HG02610 (cell line): ENCODE results near the gene MSANTD3.

Experiments
- ATAC-seq: cut with Tn5 transposase; IDR thresholded peaks from one replicate; pipeline ENCODE4 v1.9.1; 2021; ENCODE audit warnings: mild to moderate bottlenecking, moderate library complexity; ENCODE audit not compliant: unreplicated experiment

The MSANTD3 gene

GRCh38 chr9:100457517-100457916 lies 30.6 kb downstream of the MSANTD3 start:
- no peak for ATAC-seq

- ATAC-seq, result no peak
Observed at GRCh38 chr9:100459963-100460362, 33.0 kb downstream of the MSANTD3 start.

GRCh38 chr9:100465274-100465673 lies 38.3 kb downstream of the MSANTD3 start:
- no peak for ATAC-seq

GRCh38 chr9:100465761-100466160 lies 38.8 kb downstream of the MSANTD3 start:
- ATAC-seq, result no peak

GRCh38 chr9:100466171-100466828 lies 39.4 kb downstream of the MSANTD3 start:
- no peak for ATAC-seq

- ATAC-seq, result no peak
Observed at GRCh38 chr9:100466829-100467221, 39.9 kb downstream of the MSANTD3 start.

- ATAC-seq, result no peak
Observed at GRCh38 chr9:100468041-100468440, 41.1 kb downstream of the MSANTD3 start.

- ATAC-seq, result no peak
Observed at GRCh38 chr9:100472268-100472667, 45.3 kb downstream of the MSANTD3 start.

GRCh38 chr9:100472788-100473275 lies 45.9 kb downstream of the MSANTD3 start, which contains the start of gene TMEFF1:
Gene TMEFF1, plus strand, starts transcription at chr9:100473149. Its CDS starts 396 bp downstream, at chr9:100473545.
- ATAC-seq, result peak; percentile 48

- ATAC-seq, result peak; percentile 68
Observed at GRCh38 chr9:100473276-100474081, 46.5 kb downstream of the MSANTD3 start.

GRCh38 chr9:100474082-100474923 lies 47.4 kb downstream of the MSANTD3 start:
- no peak for ATAC-seq

GRCh38 chr9:100474924-100475276 lies 48.0 kb downstream of the MSANTD3 start:
- no peak for ATAC-seq

- no peak for ATAC-seq
Observed at GRCh38 chr9:100477241-100477640, 50.3 kb downstream of the MSANTD3 start.

GRCh38 chr9:100478192-100478591 lies 51.2 kb downstream of the MSANTD3 start:
- ATAC-seq, result no peak

GRCh38 chr9:100479820-100480219 lies 52.9 kb downstream of the MSANTD3 start:
- no peak for ATAC-seq

GRCh38 chr9:100485196-100485595 lies 58.3 kb downstream of the MSANTD3 start:
- ATAC-seq, result no peak

- no peak for ATAC-seq
Observed at GRCh38 chr9:100486479-100487176, 59.7 kb downstream of the MSANTD3 start.

GRCh38 chr9:100488177-100488576 lies 61.2 kb downstream of the MSANTD3 start:
- no peak for ATAC-seq

GRCh38 chr9:100489836-100490235 lies 62.9 kb downstream of the MSANTD3 start:
- ATAC-seq, result no peak

- no peak for ATAC-seq
Observed at GRCh38 chr9:100492952-100493351, 66.0 kb downstream of the MSANTD3 start.

GRCh38 chr9:100498592-100498991 lies 71.6 kb downstream of the MSANTD3 start:
- no peak for ATAC-seq
